HG02623 (cell line): ENCODE measurements around the gene SLC4A5.
"Not testable (repeated sequence)": the region's sequence is repeated elsewhere in the genome, so short reads cannot be mapped to it uniquely, and the experiment has no call there.

Experiments used
- ATAC-seq: cut with Tn5 transposase; IDR thresholded peaks from one replicate; pipeline ENCODE4 v1.9.1; 2021; ENCODE audit warnings: moderate library complexity; ENCODE audit not compliant: unreplicated experiment

The SLC4A5 gene

DNA sequence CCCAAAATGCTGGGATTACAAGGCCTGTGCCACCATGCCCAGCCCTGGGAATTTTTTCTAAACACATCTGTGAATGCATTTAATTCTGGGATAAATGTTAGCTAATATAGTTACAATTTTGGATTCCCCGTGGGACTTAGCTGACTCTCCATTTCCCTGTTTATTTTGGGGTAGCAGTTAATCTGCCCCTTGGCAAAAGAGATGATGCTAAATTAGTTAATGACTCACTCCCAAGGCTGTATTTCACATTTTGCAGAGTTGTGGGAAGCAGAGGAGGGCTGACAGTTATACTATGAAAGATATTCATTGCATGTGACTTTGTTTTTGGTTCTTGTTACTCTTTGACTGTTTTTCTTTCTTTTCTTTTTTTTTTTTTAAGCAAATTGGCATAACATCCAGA is 141.6 kb downstream of the SLC4A5 start:
- ATAC-seq, result no peak

DNA sequence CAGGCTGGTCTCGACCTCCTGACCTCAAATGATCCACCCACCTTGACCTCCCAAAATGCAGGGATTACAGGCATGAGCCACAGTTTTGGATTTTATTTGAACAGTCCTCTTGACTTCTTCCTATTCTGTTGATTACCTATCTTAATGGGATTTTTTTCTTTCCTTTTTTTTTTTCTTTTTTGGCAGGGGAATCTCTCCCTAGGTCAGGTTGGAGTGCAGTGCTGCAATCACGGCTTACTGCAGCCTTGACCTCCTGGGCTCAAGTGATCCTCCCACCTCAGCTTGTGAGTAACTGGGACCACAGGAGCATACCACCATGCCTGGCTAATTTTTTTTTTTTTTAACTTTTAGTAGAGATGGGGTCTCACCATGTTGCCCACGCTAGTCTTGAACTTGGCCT is 142.0 kb downstream of the SLC4A5 start:
- no peak for ATAC-seq

DNA sequence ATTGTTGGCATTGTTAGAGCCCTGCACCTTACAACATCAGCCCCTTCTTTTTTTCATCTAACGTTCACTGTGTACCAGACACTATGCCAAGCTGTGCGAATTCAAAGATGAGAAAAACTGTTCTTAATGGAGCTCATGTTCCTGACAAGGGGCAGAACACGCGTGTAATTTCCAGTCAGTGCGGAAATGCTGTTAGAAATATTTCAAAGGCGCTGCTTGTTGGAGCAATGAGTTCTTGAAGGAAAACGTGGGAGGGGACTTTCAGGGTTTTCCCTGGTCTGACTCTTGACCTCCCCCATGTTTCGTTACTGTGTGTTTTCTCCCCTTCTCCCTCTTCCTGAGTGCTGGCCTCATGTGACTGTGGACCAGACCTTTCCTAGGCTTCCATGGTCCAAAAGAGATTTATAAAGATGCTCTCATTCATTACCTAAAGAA is 143.3 kb downstream of the SLC4A5 start:
- no peak for ATAC-seq

DNA sequence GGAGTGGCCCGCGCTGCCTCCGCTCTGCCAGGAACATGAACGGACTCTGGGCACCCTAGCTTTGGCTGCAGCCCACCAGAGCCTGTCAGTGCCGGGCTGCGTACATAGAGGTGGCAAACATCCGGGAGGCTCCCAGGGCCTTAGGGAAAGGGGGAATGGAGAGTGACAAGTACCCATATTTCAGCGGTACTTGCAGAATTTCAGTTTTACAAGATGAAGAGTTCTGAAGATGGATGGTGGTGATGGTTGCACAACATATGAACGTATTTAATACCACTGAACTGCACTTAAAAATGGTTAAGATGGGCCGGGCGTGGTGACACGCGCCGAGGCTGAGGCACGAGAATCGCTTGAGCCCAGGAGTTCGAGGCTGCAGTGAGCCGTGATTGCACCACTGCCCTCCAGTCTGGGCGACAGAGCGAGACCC is 143.9 kb downstream of the SLC4A5 start:
- no peak for ATAC-seq

DNA sequence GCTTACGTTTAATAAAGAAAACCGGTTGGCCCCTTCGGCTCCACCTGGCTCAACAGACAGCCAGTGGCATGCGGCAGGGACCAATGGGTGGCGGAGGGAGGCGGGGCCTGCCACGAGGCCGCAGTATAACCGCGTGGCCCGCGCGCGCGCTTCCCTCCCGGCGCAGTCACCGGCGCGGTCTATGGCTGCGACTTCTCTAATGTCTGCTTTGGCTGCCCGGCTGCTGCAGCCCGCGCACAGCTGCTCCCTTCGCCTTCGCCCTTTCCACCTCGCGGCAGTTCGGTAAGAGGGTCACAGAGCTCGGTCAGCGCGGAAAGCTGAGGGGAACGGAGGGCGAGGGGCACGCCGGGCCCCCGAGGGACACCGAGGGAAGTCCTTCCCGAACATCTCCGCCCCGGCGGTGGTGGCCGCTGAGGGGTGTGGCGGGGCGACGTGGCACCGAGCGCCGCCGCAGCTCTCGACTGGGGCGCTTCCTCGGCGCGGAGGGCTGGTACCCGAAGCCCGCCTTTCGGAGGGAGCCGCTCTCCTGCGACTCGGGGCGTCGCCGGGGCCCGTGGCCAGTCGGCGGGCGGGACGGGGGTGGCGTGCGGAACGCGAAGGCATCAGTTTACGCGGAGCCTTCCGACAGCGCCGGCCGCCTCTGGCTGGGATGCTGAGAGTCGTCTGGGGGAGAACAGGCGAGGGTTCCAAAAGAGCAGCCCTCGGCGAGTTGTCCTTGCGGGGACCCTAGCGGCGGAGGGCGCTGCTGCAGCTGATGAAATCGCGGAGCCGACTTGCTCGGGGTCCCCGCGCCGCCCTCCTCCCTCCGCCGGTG is 144.5 kb downstream of the SLC4A5 start, which contains the start of gene MTHFD2:
Gene MTHFD2, plus strand, starts transcription at position 155 of the 814 bp plus-strand sequence. Its CDS starts 27 bp downstream, at position 182.
- peak; percentile 86 for ATAC-seq

DNA sequence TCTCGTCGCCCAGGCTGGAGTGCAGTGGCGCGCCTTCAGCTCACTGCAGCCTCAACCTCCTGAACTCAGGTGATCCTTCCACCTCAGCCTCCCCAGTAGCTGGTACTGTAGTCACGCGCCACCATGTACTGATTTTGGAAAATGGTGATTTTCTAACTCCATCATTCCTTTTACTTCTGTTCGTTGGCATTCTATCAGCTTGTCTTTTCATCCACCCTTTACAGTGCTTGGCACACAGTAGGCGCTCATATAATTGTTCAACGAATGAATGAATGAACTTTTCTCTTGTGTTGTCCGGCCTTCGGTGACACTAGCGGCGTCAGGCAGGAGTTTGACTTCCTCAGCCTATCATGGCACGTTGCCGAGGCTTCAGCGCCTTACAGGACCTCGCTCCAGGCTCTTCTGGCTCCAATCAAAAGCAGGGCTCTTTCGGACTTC is 145.2 kb downstream of the SLC4A5 start:
- ATAC-seq, result no peak

DNA sequence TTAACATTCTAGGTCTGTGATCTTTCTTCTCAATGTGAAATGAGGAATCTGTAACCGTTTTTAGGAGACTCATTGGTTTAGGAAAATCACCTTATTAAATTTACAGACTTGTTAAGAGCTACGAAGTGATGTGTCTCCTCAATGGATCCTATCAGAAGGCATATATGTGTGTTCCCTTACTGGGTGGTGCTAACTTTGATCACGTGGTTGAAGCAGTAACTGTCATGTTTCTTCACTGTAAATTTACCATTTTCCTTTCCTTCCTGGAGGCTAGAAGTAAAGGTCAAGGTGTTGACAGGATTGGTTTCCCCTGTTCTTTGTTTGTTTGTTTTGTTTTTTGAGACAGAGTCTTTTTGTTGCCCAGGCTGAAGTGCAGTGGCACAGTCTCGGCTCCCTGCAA is 146.2 kb downstream of the SLC4A5 start:
- no peak for ATAC-seq

DNA sequence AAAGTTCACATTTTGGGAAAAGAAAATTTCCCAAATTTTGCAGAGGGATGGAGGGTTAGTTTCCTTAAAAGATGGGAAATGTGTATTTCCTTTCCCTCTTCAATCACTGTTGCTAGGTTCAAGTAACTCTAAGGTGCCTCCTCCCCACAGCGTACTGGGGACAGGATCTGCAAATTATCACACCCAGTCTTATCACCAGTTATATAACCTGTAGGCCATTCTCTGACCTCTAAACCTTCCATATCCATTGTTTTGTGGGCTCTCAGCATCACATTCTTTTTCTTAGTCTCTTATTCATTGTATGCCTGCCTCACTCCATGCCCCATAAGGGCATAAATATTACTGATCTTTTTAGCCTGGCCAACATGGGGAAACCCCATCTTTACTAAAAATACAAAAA is 148.4 kb downstream of the SLC4A5 start:
- ATAC-seq, result no peak

DNA sequence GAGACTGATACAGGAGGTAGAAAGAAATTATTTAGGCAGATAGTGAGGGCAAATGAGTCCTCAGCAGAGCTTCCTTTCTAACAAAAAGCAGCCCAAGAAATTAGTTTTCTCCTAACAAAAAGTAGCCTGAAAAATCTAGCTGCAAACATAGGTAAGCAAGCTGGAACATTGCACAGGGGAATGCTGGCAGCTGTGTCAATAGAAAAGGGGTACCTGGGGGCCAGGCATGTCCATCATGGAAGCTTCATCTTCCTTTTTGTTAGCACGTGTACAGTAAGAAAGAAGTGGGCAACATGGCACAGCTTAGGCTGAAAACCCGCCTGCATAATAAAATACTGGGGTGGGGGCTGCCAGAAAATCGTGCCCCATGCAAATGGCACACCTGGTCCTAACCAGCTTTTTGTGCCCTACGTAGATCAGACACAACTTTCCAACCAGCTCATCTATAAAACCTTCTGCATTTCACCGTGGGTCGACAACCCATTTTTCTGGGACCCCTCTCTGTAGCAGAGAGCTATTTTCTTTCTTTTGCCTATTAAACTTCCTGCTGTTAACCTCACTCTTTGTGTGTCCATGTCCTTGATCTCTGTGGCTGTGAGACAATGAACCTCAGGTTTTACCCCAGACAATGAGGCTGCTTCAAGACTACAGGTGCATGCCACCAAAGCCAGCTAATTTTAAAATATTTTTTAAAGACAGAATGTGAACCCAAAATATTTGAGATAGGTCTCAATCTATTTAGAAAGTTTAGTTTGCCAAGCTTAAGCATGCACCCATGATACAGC is 151.4 kb downstream of the SLC4A5 start:
- ATAC-seq, result no peak

DNA sequence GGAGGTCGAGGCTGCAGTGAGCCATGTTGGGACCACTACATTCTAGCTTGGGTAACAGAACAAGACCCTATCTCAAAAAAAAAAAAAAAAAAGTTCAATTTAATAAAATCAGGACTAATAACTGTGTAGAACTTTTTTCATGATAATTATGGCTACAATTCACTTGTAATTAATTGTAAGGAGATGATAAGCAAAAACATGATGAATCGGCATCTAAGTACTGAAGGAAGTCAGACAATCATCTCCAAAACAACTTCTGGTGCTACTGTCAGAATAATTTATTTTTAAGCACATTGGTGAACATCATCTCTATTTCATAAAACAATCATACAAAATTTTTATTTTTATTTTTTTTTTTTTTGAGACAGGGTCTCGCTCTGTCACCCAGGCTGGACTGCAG is 154.5 kb downstream of the SLC4A5 start:
- no peak for ATAC-seq

DNA sequence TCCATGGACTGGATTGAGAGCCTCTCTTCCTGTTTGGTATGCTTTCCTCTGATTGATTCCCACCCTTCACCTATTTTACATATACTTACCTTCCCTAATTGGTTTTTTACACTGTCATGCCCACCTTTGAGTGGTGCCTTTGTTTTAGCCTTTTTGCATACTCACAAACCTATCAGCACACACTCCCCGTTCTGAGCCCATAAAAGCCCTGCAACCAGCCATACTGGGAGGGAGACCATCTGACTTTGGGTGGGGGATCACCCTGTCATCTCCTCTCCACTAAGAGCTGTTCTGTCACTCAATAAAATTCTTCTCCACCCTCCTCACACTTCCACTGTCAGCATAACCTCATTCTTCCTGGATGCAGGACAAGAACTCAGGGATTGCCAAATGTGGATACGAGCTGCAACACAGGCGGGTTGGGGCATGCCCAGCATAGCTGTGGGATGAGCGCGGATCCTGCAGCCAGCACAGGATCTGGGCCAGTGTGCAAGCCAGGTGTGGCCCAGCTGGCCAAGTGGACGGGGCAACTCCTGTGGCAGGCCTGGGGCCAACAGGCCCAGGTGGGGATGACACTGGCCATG is 155.1 kb downstream of the SLC4A5 start:
- ATAC-seq, result no peak

DNA sequence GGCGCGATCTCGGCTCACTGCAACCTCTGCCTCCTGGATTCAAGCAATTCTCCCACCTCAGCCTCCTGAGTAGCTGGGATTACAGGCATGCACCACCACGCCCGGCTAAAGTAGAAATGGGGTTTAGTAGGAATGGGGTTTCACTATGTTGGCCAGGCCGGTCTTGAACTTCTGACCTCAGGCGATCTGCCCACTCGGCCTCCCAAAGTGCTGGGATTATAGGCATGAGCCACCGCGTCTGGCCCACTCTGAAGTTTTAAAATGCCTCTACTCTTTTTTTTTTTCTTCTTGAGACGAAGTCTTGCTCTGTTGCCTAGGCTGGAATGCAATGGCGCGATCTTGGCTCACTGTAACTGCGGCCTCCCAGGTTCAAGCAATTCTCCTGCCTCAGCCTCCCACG is 156.5 kb downstream of the SLC4A5 start:
- not testable (repeated sequence) for ATAC-seq

DNA sequence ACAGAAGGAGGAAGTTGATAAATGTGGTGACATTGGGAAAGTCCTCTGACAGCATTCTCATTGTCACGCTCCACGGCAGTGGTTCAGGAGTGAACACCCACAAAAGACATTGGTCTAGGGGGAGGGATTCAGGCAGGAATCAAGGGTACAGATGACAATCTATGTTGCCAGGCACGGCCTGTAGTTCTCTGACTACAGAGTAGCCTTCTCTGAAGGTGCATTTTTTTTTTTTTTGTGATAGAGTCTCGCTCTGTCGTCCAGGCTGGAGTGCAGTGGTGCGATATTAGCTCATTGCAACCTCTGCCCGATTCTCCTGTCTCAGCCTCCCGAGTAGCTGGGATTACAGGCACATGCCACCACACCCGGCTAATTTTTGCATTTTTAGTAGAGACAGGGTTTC is 157.2 kb downstream of the SLC4A5 start:
- ATAC-seq, result peak; percentile 52

DNA sequence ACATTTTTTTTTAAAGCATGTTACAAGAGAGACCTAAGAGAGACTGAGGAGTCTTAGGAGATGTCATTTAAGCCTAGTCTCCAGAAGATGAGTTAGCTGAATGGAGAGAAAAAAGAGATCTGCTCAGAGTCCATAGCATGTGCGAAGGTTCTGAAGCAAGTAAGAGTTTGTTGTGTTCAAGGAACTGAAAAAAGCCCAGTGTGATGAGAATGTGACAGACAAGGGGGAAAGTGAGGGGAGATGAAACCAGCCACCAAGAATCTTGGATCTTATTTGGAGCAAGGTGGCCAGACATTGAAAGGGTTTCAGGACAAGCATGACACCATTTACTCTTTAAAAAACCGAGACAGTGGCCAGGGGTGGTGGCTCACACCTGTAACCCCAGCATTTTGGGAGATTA is 159.3 kb downstream of the SLC4A5 start:
- no peak for ATAC-seq

DNA sequence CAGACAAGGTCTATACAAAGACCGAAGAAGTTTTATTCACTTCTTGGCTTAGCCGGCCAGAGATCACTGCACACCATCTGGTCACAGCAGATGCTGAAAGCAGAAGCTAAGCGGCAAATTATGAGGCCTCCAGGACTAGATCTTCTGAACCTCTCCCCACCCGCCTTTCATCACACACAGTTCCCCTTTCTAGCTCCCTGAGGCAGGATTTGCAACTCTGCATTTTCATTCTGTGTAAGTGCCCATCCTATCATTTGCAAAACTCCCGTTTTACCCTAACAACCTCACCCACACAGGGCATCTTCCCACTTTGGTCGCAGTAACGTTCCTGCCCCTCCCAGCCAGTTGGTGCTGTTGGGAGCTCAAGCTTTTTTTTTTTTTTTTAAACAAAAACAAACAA is 161.5 kb downstream of the SLC4A5 start:
- ATAC-seq, result no peak

DNA sequence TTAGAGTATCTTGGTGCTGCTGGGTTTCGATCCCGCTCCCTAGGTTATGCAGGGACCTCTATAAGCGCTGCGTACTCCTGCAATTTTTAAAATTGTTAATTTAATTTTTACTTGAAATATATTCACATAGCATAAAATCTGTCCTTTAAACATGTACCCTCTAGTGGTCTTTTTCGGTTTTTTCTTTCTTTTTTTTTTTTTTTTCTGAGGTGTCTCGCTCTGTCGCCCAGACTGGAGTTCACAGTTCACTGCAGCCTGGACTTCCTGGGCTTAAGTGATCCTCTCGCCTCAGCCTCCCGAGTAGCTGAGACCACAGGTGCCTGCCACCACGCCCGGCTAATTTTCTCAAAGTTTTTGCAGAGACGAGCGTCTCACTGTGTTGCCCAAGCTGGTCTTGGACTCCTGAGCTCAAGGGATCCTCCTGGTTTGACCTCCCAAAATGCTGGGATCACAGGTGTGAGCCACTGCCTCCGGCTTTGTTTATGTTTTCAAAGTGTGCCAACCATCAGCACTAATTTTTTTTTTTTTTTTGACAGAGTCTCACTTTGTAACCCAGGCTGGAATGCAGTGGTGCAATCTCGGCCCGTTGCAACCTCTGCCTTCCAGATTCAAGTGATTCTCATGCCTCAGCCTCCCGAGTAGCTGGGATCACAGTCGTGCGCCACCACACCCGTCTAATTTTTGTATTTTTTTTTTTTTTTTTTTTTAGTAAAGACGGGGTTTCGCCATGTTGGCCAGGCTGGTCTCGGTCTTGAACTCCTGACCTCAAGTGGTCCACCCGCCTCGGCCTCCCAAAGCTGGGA is 164.0 kb downstream of the SLC4A5 start:
- ATAC-seq, result no peak

DNA sequence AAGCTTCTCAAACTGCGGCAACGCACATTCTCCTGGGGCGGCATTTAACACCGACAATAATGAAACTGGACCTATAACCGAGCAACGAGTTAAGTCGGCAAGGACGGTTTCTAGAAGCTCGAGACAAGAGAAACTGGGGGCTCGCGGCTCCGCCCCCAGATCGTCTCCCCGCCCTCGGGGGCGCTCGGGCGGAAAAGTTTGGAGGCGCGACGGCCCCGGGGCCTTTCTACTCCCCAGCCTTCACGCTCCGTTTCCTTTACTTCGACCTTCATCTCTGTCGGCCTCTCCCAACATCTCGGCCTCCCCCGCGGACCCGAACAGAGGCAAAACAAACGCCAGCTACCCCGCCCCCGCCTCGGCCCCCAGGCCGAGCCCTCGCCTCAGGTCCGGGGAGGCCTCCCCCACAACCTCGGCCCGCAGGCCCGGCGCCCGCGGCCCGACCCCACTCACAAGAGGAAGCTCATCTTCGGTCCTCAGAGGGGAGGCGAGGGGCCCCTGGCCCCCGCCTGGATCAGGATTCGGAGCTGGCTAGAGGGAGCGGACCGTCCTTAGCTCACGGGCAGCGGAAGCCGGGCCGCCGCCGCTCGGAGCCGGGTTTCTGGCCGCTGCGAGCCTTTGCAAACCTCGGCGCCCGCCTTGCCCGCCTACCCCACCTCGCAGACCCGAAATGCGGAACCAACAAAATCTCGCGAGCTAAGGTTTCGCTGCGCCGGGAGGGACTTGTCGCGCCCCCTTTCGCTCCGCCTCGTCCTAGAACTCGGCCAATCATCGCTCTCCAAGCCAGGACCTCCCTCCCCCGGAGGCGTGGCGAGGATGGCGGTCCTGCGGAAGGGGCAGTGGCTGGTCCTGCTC is 164.8 kb downstream of the SLC4A5 start, which contains the start of gene MOB1A:
Gene MOB1A, minus strand, starts transcription at position 669 of the 852 bp plus-strand sequence. Its CDS starts 205 bp downstream, at position 464.
- peak; percentile 75 for ATAC-seq

DNA sequence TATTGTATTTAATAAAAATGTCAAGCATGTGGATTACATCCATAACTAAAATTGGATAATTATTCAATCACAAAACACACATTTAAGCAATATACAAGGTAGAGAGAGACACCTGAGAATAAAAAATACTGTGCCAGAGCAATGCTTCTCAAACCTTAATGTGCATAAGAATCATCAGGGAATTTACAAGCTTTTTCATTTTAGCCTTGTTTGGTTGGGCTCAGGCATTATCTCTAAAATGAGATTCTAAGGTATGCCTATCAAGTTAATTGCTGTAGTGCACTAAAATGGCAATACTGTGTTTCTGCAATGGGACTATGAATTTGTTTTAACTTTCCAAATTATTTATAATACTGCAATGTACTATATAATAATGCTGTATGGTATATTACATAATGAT is 165.5 kb downstream of the SLC4A5 start:
- no peak for ATAC-seq

DNA sequence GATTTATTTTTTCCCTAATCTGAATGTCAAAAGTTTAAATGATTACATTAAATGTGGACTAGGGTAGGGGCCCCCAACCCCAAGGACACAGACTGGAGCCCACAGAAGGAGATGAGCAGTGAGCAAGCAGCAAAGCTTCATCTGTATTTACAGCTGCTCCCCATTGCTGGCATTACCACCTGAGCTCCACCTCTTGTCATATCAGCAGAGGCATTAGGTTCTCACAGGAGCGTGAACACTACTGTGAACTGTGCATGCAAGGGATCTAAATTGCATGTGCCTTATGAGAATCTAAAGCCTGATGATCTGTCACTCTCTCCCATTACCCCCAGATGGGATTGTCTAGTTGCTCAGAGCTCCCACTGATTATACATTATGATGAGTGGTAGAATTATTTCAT is 168.3 kb downstream of the SLC4A5 start:
- no peak for ATAC-seq

DNA sequence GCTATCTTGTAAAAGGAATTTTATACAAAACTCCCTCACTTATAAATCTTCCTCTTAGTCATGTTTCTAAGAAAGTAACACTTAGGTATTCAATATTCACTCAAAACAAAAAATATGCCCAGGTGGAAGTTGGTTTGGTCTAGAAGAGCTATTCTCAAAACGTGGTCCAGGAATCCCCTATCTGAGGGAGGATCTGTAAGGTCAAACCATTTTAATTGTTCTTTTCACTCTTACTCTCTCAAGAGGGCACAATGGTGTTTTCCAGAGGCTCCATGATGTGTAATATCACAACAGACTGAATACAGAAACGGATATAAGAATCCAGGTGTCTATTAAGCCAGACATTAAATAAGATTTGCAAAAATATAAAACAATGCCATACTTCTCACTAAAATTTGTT is 174.5 kb downstream of the SLC4A5 start:
- no peak for ATAC-seq
